NCI-H146 treated with DMSO at 0.1 percent for 48 hours (cell line): ENCODE results near the gene ERMN.

ENCODE experiments used
- DNase-seq: peaks from one replicate; lab custom pipeline; 2025; ENCODE audit not compliant: unreplicated experiment; lab: John Stamatoyannopoulos, UW

ERMN gene

GRCh38 chr2:157333304-157334047 lies 7.9 kb upstream of the ERMN start:
- DNase-seq, result no peak

GRCh38 chr2:157329524-157329923 lies 3.9 kb upstream of the ERMN start:
- peak; percentile 50 for DNase-seq

- peak; percentile 39 for DNase-seq
Measured at GRCh38 chr2:157327621-157328500, 2.2 kb upstream of the ERMN start.

DNA sequence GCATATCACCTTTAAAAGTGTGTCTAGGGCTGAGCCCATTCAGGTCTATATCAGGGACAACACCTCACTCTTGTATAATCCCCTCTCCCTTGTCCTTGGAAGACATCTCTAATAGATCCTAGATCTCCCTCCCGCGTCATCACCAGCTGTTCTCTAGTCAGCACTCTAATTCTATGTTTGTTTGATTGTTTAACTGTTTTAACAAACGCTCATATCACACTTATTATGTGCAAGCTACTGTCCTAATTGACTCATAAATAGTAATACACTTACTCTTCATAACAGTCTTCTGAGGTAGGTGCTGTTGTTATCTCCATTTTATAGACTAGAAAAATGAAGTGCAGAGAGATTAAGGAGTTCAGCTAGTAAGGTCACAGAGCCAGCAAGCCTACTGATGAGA lies 1.6 kb upstream of the ERMN start:
- DNase-seq, result no peak

DNA sequence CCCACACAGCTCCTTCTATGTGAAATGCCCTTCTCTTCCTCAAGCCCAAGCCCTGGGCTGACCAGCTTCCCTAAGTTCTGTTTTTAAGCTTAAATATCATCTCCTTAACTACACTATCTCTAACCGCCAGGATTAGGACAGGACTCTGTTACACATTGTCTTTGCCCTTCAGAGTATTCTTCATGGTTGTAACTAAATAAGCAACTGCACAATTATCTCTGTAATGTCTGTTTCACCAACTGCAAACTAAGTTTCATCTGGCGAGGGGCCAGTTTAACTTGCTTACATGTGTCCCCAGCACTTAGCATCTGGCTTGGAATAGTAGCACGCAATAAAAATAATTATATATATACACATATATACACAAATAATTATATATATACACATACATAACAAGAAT lies 1.1 kb upstream of the ERMN start:
- no peak for DNase-seq

- no peak for DNase-seq
Measured at GRCh38 chr2:157324331-157324843, 1.2 kb downstream of the ERMN start.

GRCh38 chr2:157322432-157322831 lies 3.2 kb downstream of the ERMN start:
- no peak for DNase-seq

GRCh38 chr2:157321466-157321865 lies 4.2 kb downstream of the ERMN start:
- DNase-seq, result no peak

- no peak for DNase-seq
Measured at GRCh38 chr2:157320409-157320808, 5.2 kb downstream of the ERMN start.

DNA sequence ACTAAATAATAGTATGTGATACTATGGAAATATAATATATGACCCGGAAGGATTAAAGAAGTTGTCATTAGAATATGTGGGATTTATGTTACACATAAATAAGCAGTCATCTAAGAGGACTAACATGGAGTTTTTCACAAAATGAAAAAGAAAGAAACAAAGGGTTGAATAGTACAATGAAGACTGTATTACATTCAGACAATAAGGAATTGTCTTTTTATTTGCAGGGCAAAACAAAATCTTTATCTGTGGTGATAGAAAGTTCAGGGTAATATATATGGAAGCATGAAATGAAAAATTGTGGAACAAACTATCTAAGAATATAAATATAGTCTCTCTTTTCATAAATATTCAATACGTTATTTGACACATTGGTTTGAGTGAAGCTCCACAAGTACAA lies 5.8 kb downstream of the ERMN start:
- no peak for DNase-seq

GRCh38 chr2:157318884-157319283 lies 6.7 kb downstream of the ERMN start:
- DNase-seq, result no peak

DNA sequence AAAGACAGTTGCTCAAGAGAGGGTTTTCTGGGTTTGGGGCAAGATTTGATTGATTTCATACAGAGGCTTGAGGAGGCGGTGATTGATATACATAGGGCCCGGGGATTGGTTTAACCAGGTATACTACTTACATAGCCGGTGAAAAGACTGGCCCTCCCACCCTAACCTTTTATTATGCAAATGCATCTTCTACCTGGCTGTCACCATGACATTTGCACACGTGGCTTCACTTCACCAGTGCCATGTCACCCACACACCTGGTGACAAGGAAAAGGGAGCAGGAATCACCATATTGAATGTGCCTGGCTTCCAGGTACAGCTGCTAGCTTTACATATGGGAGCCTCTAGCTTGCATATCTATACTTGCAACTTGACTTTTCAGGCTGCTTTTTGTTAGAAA lies 9.7 kb downstream of the ERMN start:
- no peak for DNase-seq

GRCh38 chr2:157312866-157313486 lies 12.6 kb downstream of the ERMN start:
- no peak for DNase-seq

DNA sequence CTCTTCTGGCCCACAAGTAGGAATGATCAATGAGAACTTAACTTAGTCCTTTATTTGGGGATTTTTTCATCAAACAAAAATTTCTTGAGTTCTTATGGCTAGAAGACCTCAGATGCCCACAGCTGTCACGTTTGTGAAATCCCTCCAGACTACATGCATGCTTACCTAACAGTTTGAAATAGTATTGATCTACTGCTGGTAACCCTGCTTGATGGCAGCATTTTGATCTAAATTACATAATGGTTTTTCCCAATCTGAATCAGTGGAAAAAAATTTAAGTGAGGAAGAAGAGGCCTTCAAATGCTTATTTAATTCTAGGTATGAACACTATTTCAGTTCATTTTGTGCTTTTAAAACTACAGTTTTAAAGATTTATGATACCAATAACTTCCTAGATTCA lies 13.9 kb downstream of the ERMN start:
- no peak for DNase-seq

- DNase-seq, result no peak
Measured at GRCh38 chr2:157309878-157310277, 15.7 kb downstream of the ERMN start.

DNA sequence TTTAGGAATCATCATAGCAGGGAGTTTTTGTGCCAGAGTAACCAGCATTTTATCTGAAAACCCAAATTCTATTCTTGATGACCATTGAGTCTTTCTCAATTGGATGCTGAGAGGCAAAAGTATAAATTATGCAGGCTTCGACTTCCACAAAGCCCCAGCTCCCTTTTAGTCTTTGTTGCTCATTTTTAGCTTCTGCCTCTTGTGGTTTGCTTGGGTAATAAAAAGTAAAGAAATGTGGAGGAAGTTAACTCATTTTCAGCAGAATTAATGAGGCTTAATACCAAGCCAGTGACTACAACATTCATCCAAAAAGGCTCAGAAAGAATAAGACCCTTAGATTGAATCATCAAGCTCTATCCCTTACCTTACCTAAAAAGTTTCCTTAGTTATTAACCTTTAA lies 18.6 kb downstream of the ERMN start:
- DNase-seq, result no peak

DNA sequence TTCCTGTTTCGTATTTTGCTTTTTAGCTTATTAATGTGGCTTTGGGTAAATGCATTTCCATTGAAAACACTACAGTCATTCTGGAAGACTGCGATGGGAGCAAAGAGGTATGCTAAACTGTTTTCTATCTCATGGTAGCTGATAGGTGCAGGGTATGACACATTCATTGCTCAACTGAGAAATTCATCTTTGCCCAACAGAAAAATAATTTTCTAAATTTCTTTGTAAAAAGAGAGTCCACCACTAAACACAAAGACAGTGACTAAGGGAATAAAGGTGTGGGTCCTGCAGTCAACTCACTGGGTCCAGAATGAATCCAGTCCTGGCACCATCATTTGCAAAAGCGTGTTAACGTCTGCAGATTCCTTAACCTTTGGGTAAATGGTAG lies 19.9 kb downstream of the ERMN start:
- DNase-seq, result no peak

GRCh38 chr2:157304811-157305722 lies 20.6 kb downstream of the ERMN start:
- no peak for DNase-seq

DNA sequence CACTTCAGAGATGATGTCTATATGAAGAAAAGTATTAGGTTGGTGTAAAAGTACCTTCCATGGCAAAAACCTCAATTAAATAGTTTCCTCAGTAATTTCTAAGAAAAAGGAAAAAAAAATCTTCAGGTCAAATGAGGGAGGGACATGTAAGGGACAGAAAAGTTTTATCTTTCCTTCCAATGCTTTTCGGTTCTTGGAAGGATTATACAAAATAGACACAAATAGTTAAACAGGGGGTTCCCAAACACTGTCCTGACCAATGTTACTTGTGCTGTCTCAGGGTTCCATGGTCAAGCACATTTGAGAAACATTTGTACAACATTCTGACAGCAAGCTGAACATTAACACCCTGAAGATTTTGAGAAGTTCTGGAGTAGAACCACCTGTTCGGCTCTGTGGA lies 22.0 kb downstream of the ERMN start:
- no peak for DNase-seq

- DNase-seq, result peak; percentile 36
Measured at GRCh38 chr2:157302492-157303099, 23.0 kb downstream of the ERMN start.
